Liver (tissue), 9 donors: ENCODE measurements around the gene FOXS1. TPM values are rescaled to one million over a fixed set of nuclear protein-coding genes. Genes with fewer than 3 reads are reported as not detected.
A peak's percentile ranks its signal among the peaks of the same experiment; 100 is the strongest.

Experiments used
- DNase-seq: peaks from one replicate; pipeline ENCODE4 v3.0.0-alpha.2; 2017; ENCODE audit warnings: low spot score
- H3K27ac ChIP-seq, 2 donors: one replicate each; pipeline ENCODE4 v1.7.0; 2013; ENCODE audit warnings: inconsistent platforms in 2 of 2, low read length in 2 of 2, control low read depth in 1 of 2, low read depth in 1 of 2, mild to moderate bottlenecking in 1 of 2
- H3K27me3 ChIP-seq, 4 donors: one replicate each; pipeline versions ENCODE4 v1.6.1 to v1.7.0; 2013; ENCODE audit warnings: low read length in 3 of 4, inconsistent platforms in 1 of 4, mild to moderate bottlenecking in 1 of 4, moderate library complexity in 1 of 4; ENCODE audit not compliant: control insufficient read depth in 4 of 4, insufficient read depth in 4 of 4
- H3K36me3 ChIP-seq, 4 donors: one replicate each; pipeline versions ENCODE4 v1.6.1 to v1.7.0; 2013; ENCODE audit warnings: low read length in 3 of 4, mild to moderate bottlenecking in 3 of 4, low read depth in 1 of 4, moderate library complexity in 1 of 4; ENCODE audit not compliant: control insufficient read depth in 4 of 4, insufficient read depth in 3 of 4
- H3K4me1 ChIP-seq, 4 donors: one replicate each; pipeline versions ENCODE4 v1.6.1 to v1.7.0; 2013; ENCODE audit warnings: low read length in 3 of 4, mild to moderate bottlenecking in 3 of 4, moderate library complexity in 1 of 4; ENCODE audit not compliant: control insufficient read depth in 4 of 4, insufficient read depth in 4 of 4
- H3K4me3 ChIP-seq, 3 donors: one replicate each; pipeline versions ENCODE4 v1.6.1 to v1.7.0; 2013; ENCODE audit warnings: low read length in 3 of 3, control low read depth in 1 of 3, low read depth in 1 of 3, mild to moderate bottlenecking in 1 of 3
- H3K9ac ChIP-seq, 2 donors: one replicate each; pipeline ENCODE4 v1.7.0; 2013; ENCODE audit warnings: low read length in 2 of 2, mild to moderate bottlenecking in 2 of 2, moderate library complexity in 2 of 2, control low read depth in 1 of 2, low read depth in 1 of 2
- H3K9me3 ChIP-seq, 4 donors: one replicate each; pipeline versions ENCODE4 v1.6.1 to v1.7.0; 2013; ENCODE audit warnings: low read length in 3 of 4; ENCODE audit not compliant: control insufficient read depth in 4 of 4
- EGR1 ChIP-seq, 2 donors: IDR thresholded peaks; 2 replicates each; pipeline ENCODE4 v1.6.1; 2016 to 2018; ENCODE audit warnings: antibody characterized with exemption in 2 of 2, low read depth in 2 of 2
- FOXA1 ChIP-seq: IDR thresholded peaks from 2 replicates; pipeline ENCODE4 v1.6.1; 2016; ENCODE audit warnings: antibody characterized with exemption
- GABPA ChIP-seq, 2 donors: IDR thresholded peaks in 1 of 2; conservative IDR thresholded peaks in 1 of 2; 2 replicates each; pipeline ENCODE4 v1.6.1; 2016; ENCODE audit warnings: antibody characterized with exemption in 2 of 2, mild to moderate bottlenecking in 1 of 2, moderate library complexity in 1 of 2
- HNF4A ChIP-seq, 2 donors: conservative IDR thresholded peaks; 2 replicates each; pipeline ENCODE4 v1.6.1; 2016; ENCODE audit warnings: antibody characterized with exemption in 2 of 2, mild to moderate bottlenecking in 2 of 2
- HNF4G ChIP-seq: IDR thresholded peaks from 2 replicates; pipeline ENCODE4 v1.6.1; 2016; ENCODE audit warnings: antibody characterized with exemption
- JUND ChIP-seq, 2 donors: IDR thresholded peaks; 2 replicates each; pipeline ENCODE4 v1.6.1; 2016; ENCODE audit warnings: antibody characterized with exemption in 2 of 2
- NR2F2 ChIP-seq: IDR thresholded peaks from 2 replicates; pipeline ENCODE4 v1.6.1; 2016; ENCODE audit warnings: antibody characterized with exemption
- RXRA ChIP-seq, 2 donors: IDR thresholded peaks; 2 replicates each; pipeline ENCODE4 v1.6.1; 2017 to 2018; ENCODE audit warnings: antibody characterized with exemption in 2 of 2, mild to moderate bottlenecking in 1 of 2
- SP1 ChIP-seq: IDR thresholded peaks from 2 replicates; pipeline ENCODE4 v1.6.1; 2018; ENCODE audit warnings: antibody characterized with exemption, mild to moderate bottlenecking
- YY1 ChIP-seq: IDR thresholded peaks from 2 replicates; pipeline ENCODE4 v1.6.1; 2016; ENCODE audit warnings: antibody characterized with exemption, mild to moderate bottlenecking
- WGBS: extraction: QIAGEN DNeasy Blood & Tissue Kit; methylation state at CpG from one replicate; pipeline ENCODE4 v1.1.7; 2013; 5-methylcytosine and 5-hydroxymethylcytosine counted together
- polyA plus RNA-seq, 2 donors: library from polyadenylated mRNA; stranded (reverse) in 1 of 2; unstranded in 1 of 2; fragments of 200-250 nt in 1 of 2; fragments of >200 nt in 1 of 2; fragmentation: Nextera tagmentation in 1 of 2; extraction: Ambion mirVana in 1 of 2; gene quantifications; one replicate each; pipeline versions ENCODE4 v1.2.1 to v1.2.3, GENCODE V29; 2013 to 2015
- total RNA-seq, 2 donors: library from RNA; depleted of rRNA; stranded (reverse); fragments of >200 nt; gene quantifications; one replicate each; pipeline ENCODE4 v1.2.3, GENCODE V29; 2014
- TF ChIP-seq, protein P1 (sequence below): IDR thresholded peaks from 2 replicates; pipeline ENCODE4 v1.6.1; 2016; ENCODE audit warnings: antibody characterized with exemption
- TF ChIP-seq, protein P2 (sequence below): IDR thresholded peaks from 2 replicates; pipeline ENCODE4 v1.6.1; 2016; ENCODE audit warnings: antibody characterized with exemption, mild to moderate bottlenecking
- TF ChIP-seq, protein P3 (sequence below): fragments of 150-350 bp; IDR thresholded peaks from 2 replicates; pipeline ENCODE4 v1.5.1; 2017; ENCODE audit warnings: improper control_type of control experiment, low read depth, low read length; ENCODE audit not compliant: missing input control
- TF ChIP-seq, protein P4 (sequence below): IDR thresholded peaks from 2 replicates; pipeline ENCODE4 v1.6.1; 2016; ENCODE audit warnings: antibody characterized with exemption
- donor health status: healthy.
- donor health status: healthy.
- donor health status: healthy.
- donor health status: healthy.
- donor health status: healthy.

The FOXS1 gene
- under 1 TPM; 0.25 to 0.51 TPM for total RNA-seq
- polyA plus RNA-seq = under 1 TPM; 0.21 to 0.31 TPM

DNA sequence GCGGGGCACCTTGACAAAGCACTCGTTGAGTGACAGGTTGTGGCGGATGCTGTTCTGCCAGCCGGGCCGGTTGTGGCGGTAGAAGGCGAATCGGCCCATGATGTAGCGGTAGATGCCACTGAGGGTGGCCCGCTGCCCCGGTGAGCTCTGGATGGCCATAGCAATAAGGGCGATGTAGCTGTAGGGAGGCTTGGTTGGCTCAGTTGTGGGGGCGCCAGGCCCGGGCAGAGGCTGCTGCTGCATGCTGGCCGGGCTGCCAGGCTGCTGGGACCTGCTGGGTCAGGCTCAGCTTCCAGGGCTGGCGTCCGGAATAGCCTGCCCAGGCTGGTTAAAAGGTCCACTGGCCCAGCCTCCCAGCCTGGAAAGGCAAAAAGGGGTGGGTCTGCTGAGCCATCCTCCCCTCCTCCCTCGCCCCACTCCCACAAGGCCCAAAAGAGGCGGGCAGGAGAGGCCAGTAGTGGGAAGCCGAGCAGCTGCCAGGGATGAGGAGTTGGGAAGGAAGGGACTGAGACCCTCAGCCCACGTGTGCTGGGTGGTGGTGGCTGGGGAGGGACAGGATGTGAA, at the start of gene FOXS1:
Gene FOXS1 (minus strand): TSS at position 305 of the 564 bp plus-strand sequence. CDS start 62 bp downstream, at position 243.
- Histone ChIP-seq H3K4me3 (no peak within 1 kb of the TSS), H3K4me1 (no peaks in the 10 kb centered on the region), H3K9ac (no peak within 1 kb of the TSS), H3K27me3 (peaks cover 0 to 2% (median 0%) of the 10 kb centered on the region in 4 donors), H3K9me3 (no peaks in the 10 kb centered on the region), H3K27ac (peak within 1 kb of the TSS in 1 of 2 donors; percentile 36), H3K36me3 (no peaks in the 10 kb centered on the region)
- DNase-seq = no peak
- whole genome bisulfite sequencing = 79% methylated on average over 21 of the region's 21 CpGs
- TF ChIP-seq EGR1 (IDR thresholded peaks at IDR 0.05; ENCODE audit: low read depth in 2 of 2) (no peak), HNF4A (conservative IDR thresholded peaks at IDR 0.05) (no peak), RXRA (IDR thresholded peaks at IDR 0.05) (no peak), GABPA (IDR thresholded peaks at IDR 0.05 in 1 of 2, conservative IDR thresholded peaks at IDR 0.05 in 1 of 2) (no peak)
- TF ChIP-seq, protein P1, sequence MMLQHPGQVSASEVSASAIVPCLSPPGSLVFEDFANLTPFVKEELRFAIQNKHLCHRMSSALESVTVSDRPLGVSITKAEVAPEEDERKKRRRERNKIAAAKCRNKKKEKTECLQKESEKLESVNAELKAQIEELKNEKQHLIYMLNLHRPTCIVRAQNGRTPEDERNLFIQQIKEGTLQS = no peak

DNA sequence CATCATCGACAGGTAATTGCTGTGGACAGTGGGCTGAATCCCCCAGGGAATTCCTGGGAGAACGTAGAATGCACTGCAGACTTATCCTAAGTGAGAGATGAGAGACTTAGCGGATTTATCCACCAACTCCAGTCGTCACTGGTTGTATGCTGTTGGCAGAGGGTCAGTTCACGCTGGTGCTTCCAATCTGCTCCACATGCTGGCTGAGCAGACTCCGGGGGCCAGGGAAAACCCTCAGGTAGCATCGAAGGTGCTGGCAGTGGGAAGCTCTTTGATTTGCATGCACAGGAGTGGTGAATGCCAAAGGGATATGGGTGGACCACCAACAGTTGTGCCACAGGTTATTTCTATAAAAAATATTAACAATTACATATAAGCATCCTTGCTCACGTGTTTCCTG, 45.2 kb upstream of the FOXS1 start:
- TF ChIP-seq HNF4A (conservative IDR thresholded peaks at IDR 0.05) (no peak), YY1 (no peak), HNF4G (no peak), EGR1 (IDR thresholded peaks at IDR 0.05; ENCODE audit: low read depth in 2 of 2) (no peak)
- TF ChIP-seq, protein P2, sequence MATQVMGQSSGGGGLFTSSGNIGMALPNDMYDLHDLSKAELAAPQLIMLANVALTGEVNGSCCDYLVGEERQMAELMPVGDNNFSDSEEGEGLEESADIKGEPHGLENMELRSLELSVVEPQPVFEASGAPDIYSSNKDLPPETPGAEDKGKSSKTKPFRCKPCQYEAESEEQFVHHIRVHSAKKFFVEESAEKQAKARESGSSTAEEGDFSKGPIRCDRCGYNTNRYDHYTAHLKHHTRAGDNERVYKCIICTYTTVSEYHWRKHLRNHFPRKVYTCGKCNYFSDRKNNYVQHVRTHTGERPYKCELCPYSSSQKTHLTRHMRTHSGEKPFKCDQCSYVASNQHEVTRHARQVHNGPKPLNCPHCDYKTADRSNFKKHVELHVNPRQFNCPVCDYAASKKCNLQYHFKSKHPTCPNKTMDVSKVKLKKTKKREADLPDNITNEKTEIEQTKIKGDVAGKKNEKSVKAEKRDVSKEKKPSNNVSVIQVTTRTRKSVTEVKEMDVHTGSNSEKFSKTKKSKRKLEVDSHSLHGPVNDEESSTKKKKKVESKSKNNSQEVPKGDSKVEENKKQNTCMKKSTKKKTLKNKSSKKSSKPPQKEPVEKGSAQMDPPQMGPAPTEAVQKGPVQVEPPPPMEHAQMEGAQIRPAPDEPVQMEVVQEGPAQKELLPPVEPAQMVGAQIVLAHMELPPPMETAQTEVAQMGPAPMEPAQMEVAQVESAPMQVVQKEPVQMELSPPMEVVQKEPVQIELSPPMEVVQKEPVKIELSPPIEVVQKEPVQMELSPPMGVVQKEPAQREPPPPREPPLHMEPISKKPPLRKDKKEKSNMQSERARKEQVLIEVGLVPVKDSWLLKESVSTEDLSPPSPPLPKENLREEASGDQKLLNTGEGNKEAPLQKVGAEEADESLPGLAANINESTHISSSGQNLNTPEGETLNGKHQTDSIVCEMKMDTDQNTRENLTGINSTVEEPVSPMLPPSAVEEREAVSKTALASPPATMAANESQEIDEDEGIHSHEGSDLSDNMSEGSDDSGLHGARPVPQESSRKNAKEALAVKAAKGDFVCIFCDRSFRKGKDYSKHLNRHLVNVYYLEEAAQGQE = no peak
- TF ChIP-seq, protein P3, sequence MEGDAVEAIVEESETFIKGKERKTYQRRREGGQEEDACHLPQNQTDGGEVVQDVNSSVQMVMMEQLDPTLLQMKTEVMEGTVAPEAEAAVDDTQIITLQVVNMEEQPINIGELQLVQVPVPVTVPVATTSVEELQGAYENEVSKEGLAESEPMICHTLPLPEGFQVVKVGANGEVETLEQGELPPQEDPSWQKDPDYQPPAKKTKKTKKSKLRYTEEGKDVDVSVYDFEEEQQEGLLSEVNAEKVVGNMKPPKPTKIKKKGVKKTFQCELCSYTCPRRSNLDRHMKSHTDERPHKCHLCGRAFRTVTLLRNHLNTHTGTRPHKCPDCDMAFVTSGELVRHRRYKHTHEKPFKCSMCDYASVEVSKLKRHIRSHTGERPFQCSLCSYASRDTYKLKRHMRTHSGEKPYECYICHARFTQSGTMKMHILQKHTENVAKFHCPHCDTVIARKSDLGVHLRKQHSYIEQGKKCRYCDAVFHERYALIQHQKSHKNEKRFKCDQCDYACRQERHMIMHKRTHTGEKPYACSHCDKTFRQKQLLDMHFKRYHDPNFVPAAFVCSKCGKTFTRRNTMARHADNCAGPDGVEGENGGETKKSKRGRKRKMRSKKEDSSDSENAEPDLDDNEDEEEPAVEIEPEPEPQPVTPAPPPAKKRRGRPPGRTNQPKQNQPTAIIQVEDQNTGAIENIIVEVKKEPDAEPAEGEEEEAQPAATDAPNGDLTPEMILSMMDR = no peak
- TF ChIP-seq, protein P1 = no peak
- Histone ChIP-seq H3K4me3 (no peak overlapping the region), H3K36me3 (no peaks in the 10 kb centered on the region), H3K4me1 (no peaks in the 10 kb centered on the region), H3K9me3 (no peaks in the 10 kb centered on the region), H3K27ac (no peak overlapping the region), H3K27me3 (peaks cover 0 to 3% (median 0%) of the 10 kb centered on the region in 4 donors), H3K9ac (no peak overlapping the region)
- WGBS = 65% methylated on average over 8 of the region's 8 CpGs
- DNase-seq = no peak

DNA sequence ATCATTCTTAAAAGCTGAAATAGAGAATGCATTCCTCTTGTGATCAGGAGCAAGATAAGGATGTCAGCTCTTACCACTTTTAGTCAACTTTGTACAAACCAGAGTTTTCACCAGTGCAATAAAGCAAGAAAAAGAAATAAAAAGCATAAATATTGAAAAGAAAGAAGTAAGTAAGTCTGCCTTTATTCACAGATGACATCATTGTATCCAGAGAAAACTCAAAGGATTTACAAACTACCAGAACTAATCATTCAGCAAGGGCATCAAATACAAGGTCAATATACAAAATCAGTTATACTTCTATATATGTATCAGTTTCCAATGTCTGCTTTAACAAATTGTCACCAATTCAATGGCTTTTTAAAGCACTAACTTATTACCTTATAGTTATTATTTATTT, 38.4 kb upstream of the FOXS1 start:
- no peak overlapping the region for H3K27ac ChIP-seq
- H3K9me3 ChIP-seq = no peaks in the 10 kb centered on the region
- H3K36me3 ChIP-seq = no peaks in the 10 kb centered on the region
- TF ChIP-seq FOXA1 = no peak
- no peak for TF ChIP-seq YY1
- TF ChIP-seq NR2F2 = no peak
- no peak for TF ChIP-seq JUND (IDR thresholded peaks at IDR 0.05)
- TF ChIP-seq, protein P1 = no peak
- TF ChIP-seq SP1 = no peak
- TF ChIP-seq, protein P4, sequence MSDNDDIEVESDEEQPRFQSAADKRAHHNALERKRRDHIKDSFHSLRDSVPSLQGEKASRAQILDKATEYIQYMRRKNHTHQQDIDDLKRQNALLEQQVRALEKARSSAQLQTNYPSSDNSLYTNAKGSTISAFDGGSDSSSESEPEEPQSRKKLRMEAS = no peak
- TF ChIP-seq, protein P2 = no peak
- no peak for TF ChIP-seq HNF4G

More for the DNA sequence above, 38.4 kb upstream of the FOXS1 start:
- DNase-seq = no peak
- Histone ChIP-seq H3K9ac (no peak overlapping the region), H3K4me1 (peaks cover 0 to 6% (median 2%) of the 10 kb centered on the region in 4 donors), H3K4me3 (no peak overlapping the region), H3K27me3 (peaks cover 0 to 3% (median 0%) of the 10 kb centered on the region in 4 donors)
